ENCODE measurements around the gene WRAP53. TPM values are rescaled to one million over a fixed set of nuclear protein-coding genes. Genes with fewer than 3 reads are reported as not detected.

WRAP53 gene
- total RNA-seq, 6 donors from 2014 or later: 6.0 to 10.3 (median 7.8) TPM

GRCh38 chr17:7729816-7730215 lies 41.5 kb downstream of the WRAP53 start:
- DNase-seq (no peak), ATAC-seq (ENCODE audit: low FRiP score in 2 of 2) (no peak)
- no peak overlapping the region for H3K27ac ChIP-seq
- H3K9me3 ChIP-seq: no peaks in the 10 kb centered on the region
- TF ChIP-seq EP300 (IDR thresholded peaks at IDR 0.05): no peak
- TF ChIP-seq CTCF (IDR thresholded peaks at IDR 0.05): no peak
- TF ChIP-seq POLR2A (IDR thresholded peaks at IDR 0.05): no peak
- no peak for TF ChIP-seq POLR2AphosphoS5 (IDR thresholded peaks at IDR 0.05)
- no peaks in the 10 kb centered on the region for H3K36me3 ChIP-seq
- H3K4me1 ChIP-seq: peaks cover 0 to 3% (median 0%) of the 10 kb centered on the region in 4 donors
- H3K27me3 ChIP-seq: no peaks in the 10 kb centered on the region
- WGBS, 2 donors: 44 to 52% methylated on average over 1 of the region's 1 CpG
- H3K4me3 ChIP-seq: no peak overlapping the region

GRCh38 chr17:7732981-7733539 lies 44.8 kb downstream of the WRAP53 start:
- peak; percentile 10 to 49 for ATAC-seq (ENCODE audit: low FRiP score in 2 of 2)
- Histone ChIP-seq H3K27ac (no peak overlapping the region), H3K36me3 (no peaks in the 10 kb centered on the region), H3K4me1 (peaks cover 0 to 3% (median 0%) of the 10 kb centered on the region in 4 donors), H3K4me3 (no peak overlapping the region), H3K9me3 (no peaks in the 10 kb centered on the region), H3K27me3 (no peaks in the 10 kb centered on the region)
- no peak for TF ChIP-seq CTCF (IDR thresholded peaks at IDR 0.05)
- TF ChIP-seq POLR2A (IDR thresholded peaks at IDR 0.05): no peak
- TF ChIP-seq EP300 (IDR thresholded peaks at IDR 0.05): no peak
- TF ChIP-seq POLR2AphosphoS5 (IDR thresholded peaks at IDR 0.05): no peak
- 71 to 78% methylated on average over 7 to 14 of the region's 14 CpGs for WGBS, 2 donors
- peak in 1 of 2 donors; percentile 34 for DNase-seq

- DNase-seq: no peak
- peaks cover 0 to 3% (median 0%) of the 10 kb centered on the region in 4 donors for H3K4me1 ChIP-seq
- H3K9me3 ChIP-seq: no peaks in the 10 kb centered on the region
- no peak overlapping the region for H3K4me3 ChIP-seq
- no peak overlapping the region for H3K27ac ChIP-seq
- H3K36me3 ChIP-seq: no peaks in the 10 kb centered on the region
- no peaks in the 10 kb centered on the region for H3K27me3 ChIP-seq
- TF ChIP-seq POLR2AphosphoS5 (IDR thresholded peaks at IDR 0.05): no peak
- peak in 1 of 2 donors; percentile 12 for ATAC-seq (ENCODE audit: low FRiP score in 2 of 2)
- WGBS, 2 donors: 86 to 91% methylated on average over 5 of the region's 5 CpGs
Measured at GRCh38 chr17:7737601-7738000, 49.3 kb downstream of the WRAP53 start.

- Histone ChIP-seq H3K4me1 (peaks cover 0 to 10% (median 2%) of the 10 kb centered on the region in 4 donors), H3K27me3 (no peaks in the 10 kb centered on the region), H3K27ac (no peak overlapping the region), H3K36me3 (no peaks in the 10 kb centered on the region), H3K9me3 (no peaks in the 10 kb centered on the region), H3K4me3 (no peak overlapping the region)
- ATAC-seq (ENCODE audit: low FRiP score in 2 of 2) (no peak), DNase-seq (no peak)
- WGBS, 2 donors: 62 to 63% methylated on average over 14 of the region's 14 CpGs
- no peak for TF ChIP-seq EP300 (IDR thresholded peaks at IDR 0.05)
- no peak for TF ChIP-seq CTCF (IDR thresholded peaks at IDR 0.05)
- TF ChIP-seq POLR2AphosphoS5 (IDR thresholded peaks at IDR 0.05): no peak
- TF ChIP-seq POLR2A (IDR thresholded peaks at IDR 0.05): no peak
Measured at GRCh38 chr17:7739746-7740145, 51.5 kb downstream of the WRAP53 start.

GRCh38 chr17:7740481-7741001 lies 52.3 kb downstream of the WRAP53 start:
- no peaks in the 10 kb centered on the region for H3K27me3 ChIP-seq
- no peaks in the 10 kb centered on the region for H3K9me3 ChIP-seq
- 64 to 81% methylated on average over 40 to 41 of the region's 42 CpGs for WGBS, 2 donors
- TF ChIP-seq POLR2A (IDR thresholded peaks at IDR 0.05): no peak
- TF ChIP-seq EP300 (IDR thresholded peaks at IDR 0.05): no peak
- no peak for TF ChIP-seq CTCF (IDR thresholded peaks at IDR 0.05)
- no peak for TF ChIP-seq POLR2AphosphoS5 (IDR thresholded peaks at IDR 0.05)
- DNase-seq: peak in 1 of 2 donors; percentile 75
- no peaks in the 10 kb centered on the region for H3K36me3 ChIP-seq
- peaks cover 0 to 16% (median 2%) of the 10 kb centered on the region in 4 donors for H3K4me1 ChIP-seq
- no peak for ATAC-seq (ENCODE audit: low FRiP score in 2 of 2)
- no peak overlapping the region for H3K4me3 ChIP-seq
- no peak overlapping the region for H3K27ac ChIP-seq

All from upper lobe of left lung (tissue), 6 donors.